Neural cell (in vitro differentiated cells): Measurements from ENCODE around the gene ALDH9A1. TPM values are rescaled to one million over a fixed set of nuclear protein-coding genes. Genes with fewer than 3 reads are reported as not detected.

Source experiments
- H2AFZ ChIP-seq: fragments of 200-600, 300-800 bp; sonication (generic), shearing (Covaris generic); 2 replicates; pipeline ENCODE4 v1.6.0; 2014; ENCODE audit warnings: low read depth, mild to moderate bottlenecking, antibody characterized with exemption, low read length, moderate library complexity
- H3F3A ChIP-seq: fragments of 200-600 bp; shearing (Covaris generic); 2 replicates; pipeline ENCODE4 v1.6.1; 2016; ENCODE audit warnings: mild to moderate bottlenecking, moderate library complexity, mixed read lengths, antibody characterized with exemption, low read length; ENCODE audit not compliant: insufficient read depth, poor library complexity, severe bottlenecking
- H3K27ac ChIP-seq: fragments of 200-600, 300-800 bp; sonication (generic), shearing (Covaris generic); 2 replicates; pipeline ENCODE4 v1.5.1; 2014; ENCODE audit warnings: mild to moderate bottlenecking, low read length, moderate library complexity
- H3K27me3 ChIP-seq: fragments of 300-800, 200-600 bp; sonication (generic), shearing (Covaris generic); 2 replicates; pipeline ENCODE4 v1.6.0; 2014; ENCODE audit warnings: mild to moderate bottlenecking, low read depth, low read length, moderate library complexity; ENCODE audit not compliant: insufficient read depth
- H3K36me3 ChIP-seq: fragments of 300-800, 200-600 bp; sonication (generic), shearing (Covaris generic); 2 replicates; pipeline ENCODE4 v1.5.1; 2014; ENCODE audit warnings: mild to moderate bottlenecking, antibody characterized with exemption, low read length, moderate library complexity; ENCODE audit not compliant: insufficient read depth
- H3K4me2 ChIP-seq: fragments of 300-800, 200-600 bp; sonication (generic), shearing (Covaris generic); 2 replicates; pipeline ENCODE4 v1.6.0; 2014; ENCODE audit warnings: mild to moderate bottlenecking, low read length
- H3K4me3 ChIP-seq: fragments of 300-800, 200-600 bp; sonication (generic), shearing (Covaris generic); 2 replicates; pipeline ENCODE4 v1.5.1; 2014; ENCODE audit warnings: mild to moderate bottlenecking, low read length, moderate library complexity
- H3K79me2 ChIP-seq: fragments of 200-600 bp; shearing (Covaris generic); replicated peaks from 2 replicates; pipeline ENCODE4 v1.6.0; 2014; ENCODE audit warnings: mild to moderate bottlenecking, low read length, moderate library complexity; ENCODE audit not compliant: insufficient read depth
- H3K9ac ChIP-seq: fragments of 300-800, 200-600 bp; sonication (generic), shearing (Covaris generic); 2 replicates; pipeline ENCODE4 v1.6.1; 2016; ENCODE audit warnings: mild to moderate bottlenecking, low read length, mixed read lengths
- H3K9me2 ChIP-seq: fragments of 200-600 bp; shearing (Covaris generic); 2 replicates; pipeline ENCODE4 v1.6.1; 2016; ENCODE audit warnings: mild to moderate bottlenecking, low read length, mixed read lengths; ENCODE audit not compliant: insufficient read depth
- H3K9me3 ChIP-seq: fragments of 200-600, 300-800 bp; sonication (generic), shearing (Covaris generic); 2 replicates; pipeline ENCODE4 v1.6.1; 2016; ENCODE audit warnings: mild to moderate bottlenecking, mixed run types, low read length, moderate library complexity, mixed read lengths
- H4K20me1 ChIP-seq: fragments of 200-600 bp; shearing (Covaris generic); 2 replicates; pipeline ENCODE4 v1.6.1; 2016; ENCODE audit warnings: mild to moderate bottlenecking, mixed run types; ENCODE audit not compliant: insufficient read depth
- EP300 ChIP-seq: fragments of 450-650 bp; conservative IDR thresholded peaks from 2 replicates; pipeline ENCODE4 v1.6.1; 2014; ENCODE audit warnings: antibody characterized with exemption, mild to moderate bottlenecking, moderate library complexity; ENCODE audit not compliant: poor library complexity, severe bottlenecking
- EZH2 ChIP-seq: fragments of 200-600, 300-800 bp; shearing (Covaris generic), sonication (generic); IDR thresholded peaks from 2 replicates; pipeline ENCODE4 v1.6.1; 2014; ENCODE audit warnings: antibody characterized with exemption, low read length, borderline replicate concordance, mild to moderate bottlenecking; ENCODE audit not compliant: insufficient read depth, poor library complexity, severe bottlenecking
- MXI1 ChIP-seq: fragments of 450-650 bp; conservative IDR thresholded peaks from 2 replicates; pipeline ENCODE4 v1.6.1; 2014; ENCODE audit warnings: antibody characterized with exemption, mild to moderate bottlenecking; ENCODE audit not compliant: poor library complexity, severe bottlenecking
- POLR2AphosphoS5 ChIP-seq: IDR thresholded peaks from 2 replicates; pipeline ENCODE4 v1.6.1; 2012
- RAD21 ChIP-seq: fragments of 450-650 bp; conservative IDR thresholded peaks from 2 replicates; pipeline ENCODE4 v1.6.1; 2014; ENCODE audit warnings: antibody characterized with exemption, mild to moderate bottlenecking, moderate library complexity
- SMC3 ChIP-seq: fragments of 450-650 bp; conservative IDR thresholded peaks from 2 replicates; pipeline ENCODE4 v1.6.1; 2014; ENCODE audit warnings: antibody characterized with exemption, mild to moderate bottlenecking, moderate library complexity; ENCODE audit not compliant: poor library complexity
- TAF1 ChIP-seq: IDR thresholded peaks from 2 replicates; pipeline ENCODE4 v1.6.1; 2012; ENCODE audit warnings: low read depth
- polyA plus RNA-seq: library from polyadenylated mRNA; depleted of rRNA; stranded (reverse); fragments of >200 nt; gene quantifications from 2 replicates; pipeline ENCODE4 v1.2.3, GENCODE V29; 2014
- TF ChIP-seq, protein P1 (sequence below): IDR thresholded peaks from 2 replicates; pipeline ENCODE4 v1.6.1; 2012; ENCODE audit warnings: borderline replicate concordance
- TF ChIP-seq, protein P2 (sequence below): fragments of 450-650 bp; IDR thresholded peaks from 2 replicates; pipeline ENCODE4 v1.5.1; 2014; ENCODE audit warnings: antibody characterized with exemption, mild to moderate bottlenecking, moderate library complexity; ENCODE audit not compliant: poor library complexity, severe bottlenecking

ALDH9A1 gene
- polyA plus RNA-seq, 1 donor from 2014 or later: 25.5 TPM

DNA sequence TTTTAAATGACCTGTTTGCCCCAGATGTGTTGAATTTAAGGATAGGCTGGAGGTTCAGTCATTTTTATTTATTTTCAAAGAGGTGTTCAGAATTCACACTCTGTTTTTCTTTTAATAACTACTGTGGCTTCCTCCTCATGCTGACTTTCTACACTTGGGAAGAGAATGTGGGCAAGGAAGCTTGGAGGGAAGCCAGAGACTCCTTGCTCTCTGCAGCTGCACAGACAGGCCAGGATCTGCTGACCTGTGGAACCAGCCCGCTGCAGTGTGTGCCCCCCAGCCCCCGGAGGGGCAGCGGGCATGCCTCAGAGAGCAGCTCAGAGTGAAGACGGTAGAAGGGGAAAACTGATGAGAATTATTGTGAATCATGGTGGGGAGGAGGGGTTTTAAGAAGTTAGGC lies 50.4 kb downstream of the ALDH9A1 start:
- TF ChIP-seq RAD21: no peak
- TF ChIP-seq MXI1: no peak
- TF ChIP-seq POLR2AphosphoS5: no peak
- TF ChIP-seq EZH2: no peak
- TF ChIP-seq, protein P1, sequence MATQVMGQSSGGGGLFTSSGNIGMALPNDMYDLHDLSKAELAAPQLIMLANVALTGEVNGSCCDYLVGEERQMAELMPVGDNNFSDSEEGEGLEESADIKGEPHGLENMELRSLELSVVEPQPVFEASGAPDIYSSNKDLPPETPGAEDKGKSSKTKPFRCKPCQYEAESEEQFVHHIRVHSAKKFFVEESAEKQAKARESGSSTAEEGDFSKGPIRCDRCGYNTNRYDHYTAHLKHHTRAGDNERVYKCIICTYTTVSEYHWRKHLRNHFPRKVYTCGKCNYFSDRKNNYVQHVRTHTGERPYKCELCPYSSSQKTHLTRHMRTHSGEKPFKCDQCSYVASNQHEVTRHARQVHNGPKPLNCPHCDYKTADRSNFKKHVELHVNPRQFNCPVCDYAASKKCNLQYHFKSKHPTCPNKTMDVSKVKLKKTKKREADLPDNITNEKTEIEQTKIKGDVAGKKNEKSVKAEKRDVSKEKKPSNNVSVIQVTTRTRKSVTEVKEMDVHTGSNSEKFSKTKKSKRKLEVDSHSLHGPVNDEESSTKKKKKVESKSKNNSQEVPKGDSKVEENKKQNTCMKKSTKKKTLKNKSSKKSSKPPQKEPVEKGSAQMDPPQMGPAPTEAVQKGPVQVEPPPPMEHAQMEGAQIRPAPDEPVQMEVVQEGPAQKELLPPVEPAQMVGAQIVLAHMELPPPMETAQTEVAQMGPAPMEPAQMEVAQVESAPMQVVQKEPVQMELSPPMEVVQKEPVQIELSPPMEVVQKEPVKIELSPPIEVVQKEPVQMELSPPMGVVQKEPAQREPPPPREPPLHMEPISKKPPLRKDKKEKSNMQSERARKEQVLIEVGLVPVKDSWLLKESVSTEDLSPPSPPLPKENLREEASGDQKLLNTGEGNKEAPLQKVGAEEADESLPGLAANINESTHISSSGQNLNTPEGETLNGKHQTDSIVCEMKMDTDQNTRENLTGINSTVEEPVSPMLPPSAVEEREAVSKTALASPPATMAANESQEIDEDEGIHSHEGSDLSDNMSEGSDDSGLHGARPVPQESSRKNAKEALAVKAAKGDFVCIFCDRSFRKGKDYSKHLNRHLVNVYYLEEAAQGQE: no peak
- TF ChIP-seq, protein P2, sequence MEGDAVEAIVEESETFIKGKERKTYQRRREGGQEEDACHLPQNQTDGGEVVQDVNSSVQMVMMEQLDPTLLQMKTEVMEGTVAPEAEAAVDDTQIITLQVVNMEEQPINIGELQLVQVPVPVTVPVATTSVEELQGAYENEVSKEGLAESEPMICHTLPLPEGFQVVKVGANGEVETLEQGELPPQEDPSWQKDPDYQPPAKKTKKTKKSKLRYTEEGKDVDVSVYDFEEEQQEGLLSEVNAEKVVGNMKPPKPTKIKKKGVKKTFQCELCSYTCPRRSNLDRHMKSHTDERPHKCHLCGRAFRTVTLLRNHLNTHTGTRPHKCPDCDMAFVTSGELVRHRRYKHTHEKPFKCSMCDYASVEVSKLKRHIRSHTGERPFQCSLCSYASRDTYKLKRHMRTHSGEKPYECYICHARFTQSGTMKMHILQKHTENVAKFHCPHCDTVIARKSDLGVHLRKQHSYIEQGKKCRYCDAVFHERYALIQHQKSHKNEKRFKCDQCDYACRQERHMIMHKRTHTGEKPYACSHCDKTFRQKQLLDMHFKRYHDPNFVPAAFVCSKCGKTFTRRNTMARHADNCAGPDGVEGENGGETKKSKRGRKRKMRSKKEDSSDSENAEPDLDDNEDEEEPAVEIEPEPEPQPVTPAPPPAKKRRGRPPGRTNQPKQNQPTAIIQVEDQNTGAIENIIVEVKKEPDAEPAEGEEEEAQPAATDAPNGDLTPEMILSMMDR: no peak
- no peak for TF ChIP-seq EP300
- no peak for TF ChIP-seq TAF1
- TF ChIP-seq SMC3: no peak
- H3K27me3 ChIP-seq: no peaks in the 10 kb centered on the region
- H3F3A ChIP-seq: no peaks in the 10 kb centered on the region
- no peaks in the 10 kb centered on the region for H3K79me2 ChIP-seq
- H3K4me3 ChIP-seq: no peak overlapping the region
- H3K9ac ChIP-seq: no peak overlapping the region
- H3K9me2 ChIP-seq: no peaks in the 10 kb centered on the region
- no peaks in the 10 kb centered on the region for H3K9me3 ChIP-seq
- no peak overlapping the region for H2AFZ ChIP-seq
- no peaks in the 10 kb centered on the region for H4K20me1 ChIP-seq
- no peaks in the 10 kb centered on the region for H3K36me3 ChIP-seq
- no peak overlapping the region for H3K4me2 ChIP-seq
- no peak overlapping the region for H3K27ac ChIP-seq

DNA sequence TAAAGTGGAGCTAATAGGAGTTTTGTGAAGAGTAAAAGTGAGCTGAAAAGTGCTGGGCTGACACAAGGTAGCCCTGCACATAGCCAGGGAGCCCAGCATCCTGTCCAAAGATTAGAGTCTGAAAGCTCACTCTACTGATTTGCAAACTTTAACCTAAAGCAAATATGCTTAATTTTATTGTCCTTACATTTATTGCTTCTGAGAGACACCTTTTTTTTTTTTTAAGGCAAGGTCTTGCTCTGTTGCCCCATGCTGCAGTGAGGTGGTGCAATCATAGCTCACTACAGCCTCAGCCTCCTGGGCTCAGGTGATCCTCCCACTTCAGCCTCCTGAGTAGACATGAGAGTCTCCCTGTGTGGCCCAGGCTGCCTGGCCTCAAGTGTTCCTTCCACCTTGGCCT lies 50.8 kb downstream of the ALDH9A1 start:
- no peak for TF ChIP-seq EP300
- TF ChIP-seq TAF1: no peak
- TF ChIP-seq EZH2: no peak
- TF ChIP-seq, protein P1: no peak
- TF ChIP-seq SMC3: no peak
- TF ChIP-seq, protein P2: no peak
- Histone ChIP-seq H4K20me1 (no peaks in the 10 kb centered on the region), H3K4me2 (no peak overlapping the region)

More for the DNA sequence above, 50.8 kb downstream of the ALDH9A1 start:
- no peaks in the 10 kb centered on the region for H3K27me3 ChIP-seq
- no peak overlapping the region for H3K9ac ChIP-seq
- no peaks in the 10 kb centered on the region for H3K9me2 ChIP-seq
- H3F3A ChIP-seq: no peaks in the 10 kb centered on the region
- H3K4me3 ChIP-seq: no peak overlapping the region
- no peak overlapping the region for H3K27ac ChIP-seq
- no peaks in the 10 kb centered on the region for H3K79me2 ChIP-seq
- no peaks in the 10 kb centered on the region for H3K9me3 ChIP-seq
- H2AFZ ChIP-seq: no peak overlapping the region
- no peaks in the 10 kb centered on the region for H3K36me3 ChIP-seq
